Measurements from ENCODE around the gene IGLL1. TPM values are rescaled to one million over a fixed set of nuclear protein-coding genes. Genes with fewer than 3 reads are reported as not detected.
"Not testable (repeated sequence)": the region's sequence is repeated elsewhere in the genome, so short reads cannot be mapped to it uniquely, and the experiment has no call there.

Gene IGLL1
- total RNA-seq = not detected

GRCh38 chr22:23579870-23580575 lies at the start of gene IGLL1:
TSS of gene IGLL1 (minus strand) at chr22:23580290. CDS start at chr22:23580190, 100 bp downstream.
- DNase-seq (ENCODE audit: low spot score) = no peak
- TF ChIP-seq CTCF (IDR thresholded peaks at IDR 0.05) = no peak
- no peak for ATAC-seq (ENCODE audit: low FRiP score)

GRCh38 chr22:23628056-23628743 lies 48.1 kb upstream of the IGLL1 start:
- DNase-seq (ENCODE audit: low spot score); ATAC-seq (ENCODE audit: low FRiP score): not testable (repeated sequence)

GRCh38 chr22:23627401-23628055 lies 47.4 kb upstream of the IGLL1 start:
- not testable (repeated sequence) for ATAC-seq (ENCODE audit: low FRiP score); DNase-seq (ENCODE audit: low spot score)

GRCh38 chr22:23626286-23626975 lies 46.3 kb upstream of the IGLL1 start:
- DNase-seq (ENCODE audit: low spot score) (no peak), ATAC-seq (ENCODE audit: low FRiP score) (no peak)
- no peak for TF ChIP-seq CTCF (IDR thresholded peaks at IDR 0.05)

GRCh38 chr22:23622634-23623033 lies 42.5 kb upstream of the IGLL1 start:
- ATAC-seq (ENCODE audit: low FRiP score) = no peak
- no peak for TF ChIP-seq CTCF (IDR thresholded peaks at IDR 0.05)

GRCh38 chr22:23621916-23622315 lies 41.8 kb upstream of the IGLL1 start:
- ATAC-seq (ENCODE audit: low FRiP score); DNase-seq (ENCODE audit: low spot score): not testable (repeated sequence)

More at GRCh38 chr22:23622634-23623033, 42.5 kb upstream of the IGLL1 start:
- DNase-seq (ENCODE audit: low spot score) = no peak

GRCh38 chr22:23621082-23621780 lies 41.1 kb upstream of the IGLL1 start:
- no peak for TF ChIP-seq CTCF (IDR thresholded peaks at IDR 0.05)
- DNase-seq (ENCODE audit: low spot score) (no peak), ATAC-seq (ENCODE audit: low FRiP score) (no peak)
